HL-60 (cell line): Measurements from ENCODE around the gene SVEP1.

ENCODE experiments used
- CTCF ChIP-seq: IDR thresholded peaks from one replicate; pipeline ENCODE4 v1.5.1; 2011; ENCODE audit warnings: low read length, control low read depth, inconsistent platforms; ENCODE audit not compliant: insufficient read depth
- GABPA ChIP-seq: IDR thresholded peaks from 2 replicates; pipeline ENCODE4 v1.6.1; 2012; ENCODE audit warnings: low read depth
- POLR2AphosphoS5 ChIP-seq: IDR thresholded peaks from 2 replicates; pipeline ENCODE4 v1.6.1; 2012; ENCODE audit warnings: low read depth
- REST ChIP-seq: IDR thresholded peaks from 2 replicates; pipeline ENCODE4 v1.6.1; 2012; ENCODE audit warnings: low read depth; ENCODE audit not compliant: insufficient replicate concordance
- SPI1 ChIP-seq: IDR thresholded peaks from 2 replicates; pipeline ENCODE4 v1.6.1; 2012; ENCODE audit warnings: low read depth, mild to moderate bottlenecking, borderline replicate concordance

GRCh38 chr9:110457245-110457644 lies 122.3 kb downstream of the SVEP1 start:
- TF ChIP-seq CTCF = no peak
- no peak for TF ChIP-seq POLR2AphosphoS5
- TF ChIP-seq GABPA = no peak
- TF ChIP-seq REST = no peak
- TF ChIP-seq SPI1 = no peak
